ENCODE results near the gene RPN2.

Gene RPN2

DNA sequence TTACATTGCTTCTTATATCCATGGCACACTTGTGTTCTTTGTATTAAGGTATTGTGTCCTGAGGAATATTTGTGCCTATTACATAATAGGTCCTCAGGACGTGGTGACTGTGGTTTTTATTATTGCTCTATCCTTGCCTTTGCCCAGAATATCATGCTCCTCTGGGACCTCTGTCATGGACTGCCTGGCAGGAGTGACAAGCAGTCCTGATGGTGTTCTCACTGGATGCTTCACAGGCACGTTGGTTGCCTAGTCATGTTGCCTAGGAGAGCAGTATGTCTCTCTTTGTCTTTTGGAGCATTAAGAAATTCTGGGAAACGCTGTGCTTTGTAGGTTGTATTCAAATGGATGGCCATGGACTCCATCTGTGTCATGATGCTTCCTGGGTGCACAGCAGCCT, 24.9 kb downstream of the RPN2 start:
- TF ChIP-seq, protein P1, sequence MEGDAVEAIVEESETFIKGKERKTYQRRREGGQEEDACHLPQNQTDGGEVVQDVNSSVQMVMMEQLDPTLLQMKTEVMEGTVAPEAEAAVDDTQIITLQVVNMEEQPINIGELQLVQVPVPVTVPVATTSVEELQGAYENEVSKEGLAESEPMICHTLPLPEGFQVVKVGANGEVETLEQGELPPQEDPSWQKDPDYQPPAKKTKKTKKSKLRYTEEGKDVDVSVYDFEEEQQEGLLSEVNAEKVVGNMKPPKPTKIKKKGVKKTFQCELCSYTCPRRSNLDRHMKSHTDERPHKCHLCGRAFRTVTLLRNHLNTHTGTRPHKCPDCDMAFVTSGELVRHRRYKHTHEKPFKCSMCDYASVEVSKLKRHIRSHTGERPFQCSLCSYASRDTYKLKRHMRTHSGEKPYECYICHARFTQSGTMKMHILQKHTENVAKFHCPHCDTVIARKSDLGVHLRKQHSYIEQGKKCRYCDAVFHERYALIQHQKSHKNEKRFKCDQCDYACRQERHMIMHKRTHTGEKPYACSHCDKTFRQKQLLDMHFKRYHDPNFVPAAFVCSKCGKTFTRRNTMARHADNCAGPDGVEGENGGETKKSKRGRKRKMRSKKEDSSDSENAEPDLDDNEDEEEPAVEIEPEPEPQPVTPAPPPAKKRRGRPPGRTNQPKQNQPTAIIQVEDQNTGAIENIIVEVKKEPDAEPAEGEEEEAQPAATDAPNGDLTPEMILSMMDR (IDR thresholded peaks at IDR 0.05; ENCODE audit: insufficient read depth, missing control alignments): no peak
- no peak for FAIRE-seq
- DNase-seq (ENCODE audit: insufficient read length, low spot score): no peak

DNA sequence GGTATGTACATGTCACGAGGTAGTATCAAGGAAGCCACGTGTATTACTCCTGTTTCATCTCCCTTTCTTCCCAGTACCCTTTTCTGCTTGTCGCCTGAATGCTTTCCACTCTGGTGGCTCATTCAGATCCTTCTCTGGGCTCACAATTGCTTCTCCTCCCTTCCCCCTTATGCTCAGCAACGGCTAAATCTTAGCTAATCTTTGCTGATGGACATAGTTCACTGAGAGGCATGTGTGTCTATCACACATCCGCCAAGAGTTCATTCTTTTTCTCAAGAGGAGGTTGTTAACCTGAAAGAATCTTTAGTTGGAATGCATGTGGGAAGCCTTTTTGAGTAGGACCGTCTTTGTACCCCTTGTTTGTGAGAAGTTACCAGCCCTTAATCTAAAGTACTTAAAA, 26.0 kb downstream of the RPN2 start:
- TF ChIP-seq, protein P1 (IDR thresholded peaks at IDR 0.05; ENCODE audit: insufficient read depth, missing control alignments): no peak
- DNase-seq (ENCODE audit: insufficient read length, low spot score): no peak
- FAIRE-seq: no peak

DNA sequence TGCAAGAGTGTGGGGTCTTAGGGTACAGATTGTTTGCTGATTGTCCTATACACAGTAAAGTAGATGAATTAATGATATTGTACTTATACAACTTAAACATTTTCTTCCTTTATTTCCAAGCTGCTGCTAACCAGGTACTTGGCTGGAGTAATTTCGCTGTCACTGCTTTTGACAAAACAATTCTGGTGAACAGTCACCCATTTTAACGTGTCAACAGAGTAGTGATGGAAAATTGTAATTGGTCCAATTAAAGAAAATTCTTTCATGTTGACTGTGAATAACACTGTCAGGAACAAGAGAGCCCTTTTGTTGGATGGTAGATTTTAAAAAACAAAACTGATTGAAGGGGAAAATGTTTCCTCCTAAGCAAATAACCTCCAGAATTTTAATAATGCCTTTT, 26.7 kb downstream of the RPN2 start:
- DNase-seq (ENCODE audit: insufficient read length, low spot score): no peak
- no peak for FAIRE-seq
- TF ChIP-seq, protein P1 (IDR thresholded peaks at IDR 0.05; ENCODE audit: insufficient read depth, missing control alignments): no peak

DNA sequence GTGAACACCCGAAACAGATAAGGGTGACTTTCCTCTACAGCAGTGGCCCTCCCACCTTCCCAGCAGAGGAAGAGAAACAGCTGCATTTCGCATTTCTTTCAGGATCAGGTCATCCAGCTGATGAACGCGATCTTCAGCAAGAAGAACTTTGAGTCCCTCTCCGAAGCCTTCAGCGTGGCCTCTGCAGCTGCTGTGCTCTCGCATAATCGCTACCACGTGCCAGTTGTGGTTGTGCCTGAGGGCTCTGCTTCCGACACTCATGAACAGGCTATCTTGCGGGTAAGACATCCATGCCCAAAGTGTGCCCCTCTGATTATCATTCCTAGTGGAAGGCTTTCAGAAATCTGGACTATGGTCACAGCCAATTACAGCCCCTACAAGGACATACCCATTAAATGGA, 28.0 kb downstream of the RPN2 start:
- DNase-seq (ENCODE audit: insufficient read length, low spot score) (no peak), FAIRE-seq (no peak)
- TF ChIP-seq, protein P1 (IDR thresholded peaks at IDR 0.05; ENCODE audit: insufficient read depth, missing control alignments): no peak

DNA sequence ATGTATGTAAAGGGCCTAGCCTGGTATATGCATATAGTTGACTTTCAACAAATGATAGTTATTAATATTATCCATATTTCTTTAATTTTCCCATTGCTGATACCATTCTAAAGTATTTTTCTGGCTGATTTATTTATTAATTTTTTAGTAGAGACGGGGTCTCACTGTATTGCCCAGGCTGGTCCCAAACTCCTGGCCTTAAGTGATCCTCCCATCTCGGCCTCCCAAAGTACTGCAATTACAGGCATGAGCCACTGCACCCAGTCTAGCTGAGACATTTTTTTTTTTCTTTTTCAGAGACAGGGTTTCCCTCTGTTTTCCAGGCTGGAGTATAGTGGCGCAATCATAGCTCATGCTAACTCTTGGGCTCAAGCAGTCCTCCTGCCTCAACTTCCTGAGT, 30.1 kb downstream of the RPN2 start:
- TF ChIP-seq, protein P1 (IDR thresholded peaks at IDR 0.05; ENCODE audit: insufficient read depth, missing control alignments): no peak
- FAIRE-seq (no peak), DNase-seq (ENCODE audit: insufficient read length, low spot score) (no peak)

DNA sequence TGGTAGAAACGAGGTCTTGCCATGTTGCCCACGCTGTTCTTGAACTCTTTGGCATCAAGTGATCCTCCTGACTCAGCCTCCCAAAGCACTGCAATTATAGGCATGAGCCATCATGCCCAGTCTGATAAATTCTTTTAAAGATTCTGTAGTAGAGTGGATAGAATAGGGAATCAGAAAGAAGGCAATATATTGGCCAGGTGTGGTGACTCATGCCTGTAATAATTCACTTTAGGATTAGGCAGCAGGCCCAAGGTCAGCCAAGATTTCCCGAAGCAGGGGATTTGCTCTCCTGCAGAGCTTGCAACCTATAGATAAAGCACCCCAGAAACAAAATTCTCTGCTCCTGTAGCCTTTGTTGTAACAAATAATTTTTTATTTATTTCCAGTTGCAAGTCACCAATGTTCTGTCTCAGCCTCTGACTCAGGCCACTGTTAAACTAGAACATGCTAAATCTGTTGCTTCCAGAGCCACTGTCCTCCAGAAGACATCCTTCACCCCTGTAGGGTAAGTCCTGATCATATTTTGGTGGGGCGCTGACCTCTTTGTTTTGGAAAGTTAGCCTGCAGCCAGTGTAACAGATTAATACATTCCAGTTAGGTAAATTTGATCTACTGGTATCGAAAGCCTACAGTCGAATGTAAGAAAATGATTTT, 30.7 kb downstream of the RPN2 start:
- DNase-seq (ENCODE audit: insufficient read length, low spot score): no peak
- TF ChIP-seq, protein P1 (IDR thresholded peaks at IDR 0.05; ENCODE audit: insufficient read depth, missing control alignments): no peak
- no peak for FAIRE-seq

DNA sequence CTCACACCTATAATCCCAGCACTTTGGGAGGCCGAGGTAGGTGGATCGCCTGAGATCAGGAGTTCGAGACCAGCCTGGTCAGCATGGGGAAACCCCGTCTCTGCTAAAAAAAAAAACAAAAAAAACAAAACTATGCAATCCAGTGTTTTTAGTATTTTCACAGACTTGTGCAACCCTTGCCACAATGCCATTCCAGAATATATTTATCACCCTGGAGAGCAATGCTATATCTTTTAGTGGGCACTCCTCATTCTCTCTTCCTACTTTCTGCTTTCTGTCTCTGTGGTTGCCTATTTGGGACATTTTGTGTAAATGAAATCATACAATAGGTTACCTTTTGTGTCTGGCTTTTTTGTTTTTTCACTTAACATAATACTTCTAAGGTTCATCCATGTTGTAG, 39.3 kb downstream of the RPN2 start:
- TF ChIP-seq, protein P1 (IDR thresholded peaks at IDR 0.05; ENCODE audit: insufficient read depth, missing control alignments): no peak
- FAIRE-seq: no peak
- no peak for DNase-seq (ENCODE audit: insufficient read length, low spot score)

Measured in D721Med (cell line).